NCI-H1048 (cell line): ENCODE measurements around the gene AMPD1.
A peak's percentile ranks its signal among the peaks of the same experiment; 100 is the strongest.

Experiments
- DNase-seq: peaks from one replicate; lab custom pipeline; 2025; lab: John Stamatoyannopoulos, UW

AMPD1 gene

GRCh38 chr1:114695430-114696058 is at the start of gene AMPD1:
AMPD1 (minus strand) TSS chr1:114695546; CDS start chr1:114695471, 75 bp downstream.
- no peak for DNase-seq

- no peak for DNase-seq
These were observed 46.8 kb upstream of the AMPD1 start for GRCh38 chr1:114741963-114742746.

DNA sequence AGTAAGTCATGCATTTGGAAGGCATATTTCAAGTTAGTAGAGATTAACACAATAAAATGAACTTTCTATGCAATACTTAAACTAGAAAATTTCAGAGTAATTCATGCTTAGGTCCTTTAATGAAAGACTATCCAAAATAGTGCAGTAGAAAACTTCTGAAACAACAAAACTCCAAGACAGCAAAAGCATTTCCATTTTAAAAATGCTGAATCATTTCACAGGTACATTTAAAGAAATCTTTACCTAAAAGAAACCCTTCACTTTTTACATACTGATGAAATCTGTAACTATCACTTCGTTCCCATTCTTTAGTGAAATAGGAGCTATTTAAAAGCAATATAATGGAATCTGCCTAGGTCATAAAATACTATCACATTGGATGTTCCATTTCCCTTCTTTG is 45.0 kb upstream of the AMPD1 start:
- DNase-seq: no peak

- no peak for DNase-seq
These were observed 42.0 kb upstream of the AMPD1 start for GRCh38 chr1:114737314-114737849.

DNA sequence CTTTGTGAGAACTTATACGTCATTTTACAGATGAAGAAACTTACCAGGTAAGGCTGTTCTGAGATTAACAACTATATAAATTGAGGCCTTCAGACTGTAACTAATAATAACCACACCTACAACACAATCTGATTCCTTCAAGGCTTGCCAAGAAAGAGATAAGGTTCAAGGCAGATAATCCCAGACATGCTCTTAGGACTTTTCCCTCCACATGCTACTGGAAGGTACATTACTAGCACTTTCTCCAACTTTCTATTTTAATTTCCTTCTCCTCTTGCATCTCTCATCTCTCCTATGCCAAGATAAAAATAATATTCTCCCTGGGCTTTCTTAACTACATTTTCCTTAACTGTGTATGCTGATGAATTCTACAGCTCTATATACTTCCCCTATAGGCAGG is 40.1 kb upstream of the AMPD1 start:
- DNase-seq: no peak

DNA sequence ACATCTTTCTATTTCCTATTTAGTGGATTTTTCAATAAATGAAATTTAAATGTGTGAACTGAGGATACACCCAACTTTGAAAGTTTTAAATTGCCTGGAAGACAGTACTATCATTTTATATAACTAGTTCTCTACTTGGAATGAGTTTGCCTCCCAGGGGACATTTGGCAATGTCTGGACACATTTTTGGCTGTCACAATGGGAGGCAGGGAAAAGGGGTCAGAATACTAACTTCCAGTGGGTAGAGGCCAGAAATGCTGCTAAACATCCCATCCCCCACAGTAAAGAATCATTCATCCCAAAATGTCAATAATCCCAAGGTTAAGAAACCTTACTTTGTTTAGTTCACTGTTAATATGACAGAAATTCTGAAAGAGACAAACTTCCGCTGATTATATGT is 34.4 kb upstream of the AMPD1 start:
- DNase-seq: no peak

DNA sequence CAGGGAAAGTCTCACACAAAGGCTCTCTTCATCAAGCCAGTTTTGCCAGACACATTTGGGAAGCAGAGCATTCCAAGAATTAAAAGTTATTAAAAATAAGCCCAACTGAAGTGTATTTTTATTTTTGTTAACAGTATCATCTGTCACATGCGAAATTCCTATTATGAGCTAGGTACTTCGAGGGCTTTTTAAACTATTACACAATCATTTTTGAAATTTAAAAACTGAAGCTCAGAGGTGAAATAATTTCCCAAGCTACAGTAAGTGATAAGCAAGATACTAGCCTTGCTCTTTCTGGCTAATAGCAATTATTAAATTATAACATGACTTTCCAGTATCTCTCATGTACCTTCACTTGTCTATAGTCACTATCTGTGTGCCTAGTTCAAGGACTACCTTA is 33.2 kb upstream of the AMPD1 start:
- DNase-seq: no peak

- no peak for DNase-seq
These were observed 29.9 kb upstream of the AMPD1 start for GRCh38 chr1:114725230-114725629.

DNA sequence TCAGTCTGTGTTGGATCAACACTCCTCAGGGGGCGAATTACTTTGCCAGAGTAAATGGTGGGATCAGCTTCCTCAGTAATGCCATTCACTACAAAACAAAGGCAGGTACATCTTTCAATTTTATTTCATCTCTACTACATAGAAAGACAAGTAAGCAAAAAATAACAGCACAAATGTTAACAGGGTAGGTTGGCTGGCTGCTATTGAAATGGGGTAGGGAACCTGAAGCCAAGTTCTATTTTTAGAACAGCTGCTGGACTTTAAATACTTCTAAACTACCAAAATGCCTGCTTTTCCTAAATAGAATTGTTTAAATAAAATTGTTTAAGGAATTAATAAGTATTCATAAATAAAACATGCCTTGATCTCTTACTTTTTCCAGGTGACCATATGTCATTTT is 28.6 kb upstream of the AMPD1 start:
- no peak for DNase-seq

DNA sequence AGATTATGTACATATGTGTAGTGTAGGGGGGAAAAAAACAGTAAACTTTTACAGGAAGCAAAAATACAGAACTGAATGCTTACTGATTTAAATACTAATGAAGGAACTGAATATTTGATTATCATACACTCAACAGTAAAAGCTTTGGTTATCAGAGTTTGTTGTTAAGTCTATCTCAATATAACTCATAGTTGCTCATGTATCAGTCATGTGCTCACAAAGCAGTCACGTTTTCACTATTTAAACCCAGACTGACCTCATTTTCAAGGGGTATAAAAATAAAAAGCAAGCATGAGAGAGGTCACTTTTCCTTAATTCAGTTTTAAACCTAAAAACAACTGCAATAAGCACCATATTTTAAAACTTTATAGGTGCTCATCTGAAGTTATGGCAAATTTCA is 28.1 kb upstream of the AMPD1 start:
- DNase-seq: no peak

DNA sequence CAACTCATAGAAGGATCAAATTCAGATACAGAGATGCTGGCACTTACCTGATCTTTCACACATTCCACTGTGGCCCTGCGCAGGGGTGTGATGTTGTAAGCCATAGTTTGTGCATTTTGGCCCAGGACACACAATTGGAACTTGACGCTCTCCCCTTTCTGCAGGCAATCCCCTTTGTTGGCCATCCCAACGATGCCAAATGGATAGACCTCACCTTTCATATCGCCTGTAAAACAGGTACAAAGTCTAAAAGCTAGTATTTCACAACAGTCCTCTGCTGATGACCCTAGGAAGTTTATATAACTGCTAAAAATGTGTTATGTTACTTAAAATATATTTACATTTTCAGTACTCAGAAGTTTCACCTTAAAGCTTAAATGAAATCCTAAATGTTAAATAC is 25.1 kb upstream of the AMPD1 start:
- no peak for DNase-seq

DNA sequence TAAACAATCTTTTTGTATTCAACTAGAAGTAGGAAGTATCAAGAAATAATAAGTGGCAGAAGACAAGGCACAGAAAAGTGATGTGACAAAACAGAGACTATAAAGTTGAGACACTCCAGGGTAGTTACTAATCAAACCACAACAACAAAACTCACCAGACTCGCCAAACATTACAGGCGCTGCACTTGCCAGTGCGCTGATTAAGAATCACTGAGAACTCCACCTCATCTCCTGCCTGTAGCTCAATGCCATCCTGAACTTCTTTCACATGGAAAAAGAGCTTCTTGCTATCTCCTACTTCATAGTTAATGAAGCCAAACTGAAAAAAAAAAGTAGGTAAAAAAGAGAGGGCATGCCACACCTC is 24.1 kb upstream of the AMPD1 start:
- no peak for DNase-seq

- no peak for DNase-seq
These were observed 23.5 kb upstream of the AMPD1 start for GRCh38 chr1:114718661-114719423.

DNA sequence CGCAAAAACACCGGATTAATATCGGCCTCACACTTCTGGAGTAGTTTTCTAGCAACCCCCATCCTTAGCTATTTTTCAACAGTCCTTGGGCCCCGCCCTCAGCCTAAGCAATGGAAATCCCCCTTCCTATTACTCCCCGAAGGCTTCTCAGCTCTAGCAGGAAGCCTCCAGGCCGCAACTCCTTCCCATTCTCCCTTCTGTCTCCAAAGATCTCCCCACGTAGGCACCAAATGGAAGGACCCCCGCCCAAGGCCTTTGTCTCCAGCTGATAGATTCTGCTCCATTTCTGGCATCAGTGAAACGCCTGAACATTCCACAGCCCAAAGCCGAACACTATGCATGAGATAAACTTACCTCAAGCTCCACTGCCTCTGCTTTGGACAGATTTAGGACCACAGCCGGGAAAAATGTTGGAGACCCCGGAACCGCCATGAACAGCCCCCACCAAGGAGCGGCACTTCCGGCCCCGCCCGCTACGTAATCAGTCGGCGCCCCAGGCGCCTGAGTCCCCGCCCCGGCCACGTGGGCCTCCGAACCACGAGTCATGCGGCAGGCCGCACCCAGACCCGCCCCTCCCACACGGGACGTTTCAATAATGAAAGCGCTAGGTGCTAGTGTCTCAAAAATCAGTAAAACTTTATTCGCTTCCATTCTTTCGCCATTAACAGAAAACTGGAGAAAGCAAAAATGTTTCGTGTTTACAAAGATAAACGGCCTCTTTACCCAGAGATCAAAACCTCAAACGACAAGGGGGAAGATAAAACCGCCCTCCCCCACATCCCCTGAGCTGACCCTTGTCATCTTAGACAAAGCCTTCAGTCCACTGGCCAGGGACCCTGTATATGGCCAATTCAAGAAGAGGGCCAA is 21.2 kb upstream of the AMPD1 start, which contains the start of gene NRAS:
Gene NRAS (minus strand): TSS at position 468 of the 867 bp plus-strand sequence. CDS start 611 bp downstream, outside the sequence.
- peak; percentile 70 for DNase-seq

DNA sequence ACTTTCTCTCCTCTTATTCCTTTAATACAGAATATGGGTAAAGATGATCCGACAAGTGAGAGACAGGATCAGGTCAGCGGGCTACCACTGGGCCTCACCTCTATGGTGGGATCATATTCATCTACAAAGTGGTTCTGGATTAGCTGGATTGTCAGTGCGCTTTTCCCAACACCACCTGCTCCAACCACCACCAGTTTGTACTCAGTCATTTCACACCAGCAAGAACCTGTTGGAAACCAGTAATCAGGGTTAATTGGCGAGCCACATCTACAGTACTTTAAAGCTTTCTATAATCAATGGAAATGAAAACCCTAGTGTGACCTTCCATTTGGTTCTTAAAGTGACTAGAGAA is 20.6 kb upstream of the AMPD1 start:
- DNase-seq: no peak

DNA sequence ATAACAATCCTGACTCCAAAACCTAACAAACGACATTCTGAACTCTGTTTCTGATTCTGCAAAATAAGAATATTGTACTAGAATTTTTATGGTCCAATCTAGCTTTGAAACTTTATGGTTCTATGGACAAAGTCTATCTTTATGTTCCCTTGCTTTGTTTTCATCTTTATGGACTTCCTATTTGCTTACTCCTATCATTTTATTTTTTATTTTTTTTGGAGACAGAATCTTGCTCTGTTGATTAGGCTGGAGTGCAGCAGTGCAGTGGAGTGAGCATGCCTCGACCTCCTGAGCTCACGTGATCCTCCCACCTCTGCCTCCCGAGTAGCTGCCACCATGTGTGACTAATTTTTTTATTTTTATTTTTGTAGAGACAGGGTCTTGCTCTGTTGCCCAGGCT is 17.6 kb upstream of the AMPD1 start:
- no peak for DNase-seq

DNA sequence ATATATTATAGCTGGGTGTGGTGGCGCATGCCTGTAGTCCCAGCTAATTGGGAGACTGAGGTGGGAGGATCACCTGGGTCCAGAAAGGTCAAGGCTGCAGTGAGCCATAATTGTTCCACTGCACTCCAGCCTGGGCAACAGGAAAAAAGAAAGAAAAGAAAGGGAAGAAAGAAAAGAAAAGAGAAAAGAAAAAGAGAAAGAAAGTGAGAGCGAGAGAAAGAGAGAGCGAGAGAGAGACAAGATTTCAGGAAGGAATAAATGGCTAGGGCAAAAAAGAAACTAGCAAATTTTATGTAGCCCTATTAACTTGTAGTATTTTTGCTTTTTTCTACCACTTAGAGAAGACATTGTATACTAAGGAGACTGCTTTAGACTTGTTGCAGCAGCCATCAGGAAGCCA is 15.0 kb upstream of the AMPD1 start:
- DNase-seq: no peak

GRCh38 chr1:114707604-114708003 is 12.3 kb upstream of the AMPD1 start:
- DNase-seq: no peak

GRCh38 chr1:114703242-114703641 is 7.9 kb upstream of the AMPD1 start:
- no peak for DNase-seq

- no peak for DNase-seq
These were observed 7.4 kb upstream of the AMPD1 start for GRCh38 chr1:114702737-114703136.

DNA sequence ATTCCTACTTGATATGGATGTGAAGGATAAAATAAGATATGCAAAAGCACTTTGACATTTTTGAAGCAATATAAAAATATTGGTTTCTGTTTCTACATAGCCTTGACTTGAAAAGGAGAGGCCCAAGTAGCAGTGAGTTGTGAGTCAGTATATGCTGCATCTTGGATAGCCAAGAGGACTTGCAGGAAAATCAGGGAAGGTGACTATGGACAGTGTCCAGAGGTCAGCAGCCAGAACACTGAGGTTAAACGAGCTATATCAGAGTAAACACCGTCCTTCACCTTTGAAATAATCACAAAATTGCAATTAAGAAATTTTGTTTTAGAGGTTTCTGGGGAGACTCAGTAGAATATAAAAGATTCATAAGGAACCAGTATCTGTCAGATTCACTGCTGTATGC is 6.6 kb upstream of the AMPD1 start:
- DNase-seq: no peak
